Fibroblast of mammary gland (primary cell): ENCODE data around the gene KCNMB2.
A peak's percentile ranks its signal among the peaks of the same experiment; 100 is the strongest.

Experiments
- DNase-seq: peaks from one replicate; pipeline ENCODE4 v3.0.0-alpha.2; 2010; ENCODE audit warnings: low read depth
- H3K4me3 ChIP-seq: 2 replicates; pipeline ENCODE4 v1.5.1; 2011; ENCODE audit warnings: low read depth, mild to moderate bottlenecking, low read length, moderate library complexity; ENCODE audit not compliant: control insufficient read depth
- CTCF ChIP-seq: conservative IDR thresholded peaks from 2 replicates; pipeline ENCODE4 v1.5.1; 2011; ENCODE audit warnings: low read depth, low read length, inconsistent platforms; ENCODE audit not compliant: control insufficient read depth, insufficient read depth

KCNMB2 gene

GRCh38 chr3:178669022-178669601 lies 132.9 kb downstream of the KCNMB2 start:
- H3K4me3 ChIP-seq, result no peak overlapping the region
- DNase-seq, result no peak

GRCh38 chr3:178669758-178670157 lies 133.5 kb downstream of the KCNMB2 start:
- TF ChIP-seq CTCF, result no peak
- no peak overlapping the region for H3K4me3 ChIP-seq
- no peak for DNase-seq

More at GRCh38 chr3:178669022-178669601, 132.9 kb downstream of the KCNMB2 start:
- TF ChIP-seq CTCF, result no peak

- no peak for DNase-seq
- H3K4me3 ChIP-seq, result no peak overlapping the region
- no peak for TF ChIP-seq CTCF
Observed at GRCh38 chr3:178671377-178671776, 135.1 kb downstream of the KCNMB2 start.

- no peak for TF ChIP-seq CTCF
- peak; percentile 20 for DNase-seq
- no peak overlapping the region for H3K4me3 ChIP-seq
Observed at GRCh38 chr3:178671791-178672190, 135.6 kb downstream of the KCNMB2 start.

GRCh38 chr3:178672275-178672674 lies 136.0 kb downstream of the KCNMB2 start:
- TF ChIP-seq CTCF, result no peak
- no peak overlapping the region for H3K4me3 ChIP-seq
- no peak for DNase-seq

- TF ChIP-seq CTCF, result no peak
- H3K4me3 ChIP-seq, result no peak overlapping the region
- DNase-seq, result no peak
Observed at GRCh38 chr3:178673529-178673928, 137.3 kb downstream of the KCNMB2 start.

- TF ChIP-seq CTCF, result no peak
- no peak for DNase-seq
- no peak overlapping the region for H3K4me3 ChIP-seq
Observed at GRCh38 chr3:178676077-178676476, 139.8 kb downstream of the KCNMB2 start.
